Mucosa of stomach (tissue), 1 donor: ENCODE results near the gene C1orf185.
"Not testable (repeated sequence)": the region's sequence is repeated elsewhere in the genome, so short reads cannot be mapped to it uniquely, and the experiment has no call there.

Source experiments
- H3K27me3 ChIP-seq: one replicate; pipeline ENCODE4 v1.7.0; 2013; ENCODE audit warnings: mild to moderate bottlenecking, low read length; ENCODE audit not compliant: control insufficient read depth, insufficient read depth
- H3K36me3 ChIP-seq: one replicate; pipeline ENCODE4 v1.7.0; 2013; ENCODE audit warnings: low read length; ENCODE audit not compliant: control insufficient read depth, insufficient read depth
- H3K4me1 ChIP-seq: one replicate; pipeline ENCODE4 v1.7.0; 2013; ENCODE audit warnings: mild to moderate bottlenecking, low read length; ENCODE audit not compliant: control insufficient read depth, insufficient read depth
- H3K4me3 ChIP-seq: one replicate; pipeline ENCODE4 v1.7.0; 2013; ENCODE audit warnings: low read length
- H3K9ac ChIP-seq: one replicate; pipeline ENCODE4 v1.7.0; 2013; ENCODE audit warnings: mild to moderate bottlenecking, low read length, moderate library complexity
- H3K9me3 ChIP-seq: one replicate; pipeline ENCODE4 v1.7.0; 2013; ENCODE audit warnings: mild to moderate bottlenecking, low read length, moderate library complexity; ENCODE audit not compliant: control insufficient read depth
- donor health status: Pancreatic carcinoma.

The C1orf185 gene

GRCh38 chr1:51154776-51155175 lies 52.7 kb downstream of the C1orf185 start:
- Histone ChIP-seq H3K4me3 (no peak overlapping the region), H3K36me3 (no peaks in the 10 kb centered on the region), H3K27me3 (no peaks in the 10 kb centered on the region), H3K9ac (no peak overlapping the region), H3K9me3 (no peaks in the 10 kb centered on the region), H3K4me1 (no peaks in the 10 kb centered on the region)

GRCh38 chr1:51156752-51157151 lies 54.7 kb downstream of the C1orf185 start:
- no peak overlapping the region for H3K4me3 ChIP-seq
- H3K36me3 ChIP-seq: no peaks in the 10 kb centered on the region
- no peaks in the 10 kb centered on the region for H3K9me3 ChIP-seq
- H3K9ac ChIP-seq: no peak overlapping the region
- no peaks in the 10 kb centered on the region for H3K27me3 ChIP-seq
- no peaks in the 10 kb centered on the region for H3K4me1 ChIP-seq

- no peaks in the 10 kb centered on the region for H3K27me3 ChIP-seq
- no peak overlapping the region for H3K9ac ChIP-seq
- H3K4me1 ChIP-seq: no peaks in the 10 kb centered on the region
- no peaks in the 10 kb centered on the region for H3K9me3 ChIP-seq
- H3K36me3 ChIP-seq: no peaks in the 10 kb centered on the region
- H3K4me3 ChIP-seq: no peak overlapping the region
These were observed 55.4 kb downstream of the C1orf185 start for GRCh38 chr1:51157395-51157794.

- Histone ChIP-seq H3K9ac (no peak overlapping the region), H3K9me3 (no peaks in the 10 kb centered on the region), H3K36me3 (no peaks in the 10 kb centered on the region), H3K4me1 (no peaks in the 10 kb centered on the region), H3K4me3 (no peak overlapping the region), H3K27me3 (no peaks in the 10 kb centered on the region)
These were observed 56.2 kb downstream of the C1orf185 start for GRCh38 chr1:51158263-51158662.

GRCh38 chr1:51162560-51162959 lies 60.5 kb downstream of the C1orf185 start:
- not testable (repeated sequence) for H3K9ac ChIP-seq, H3K36me3 ChIP-seq, H3K9me3 ChIP-seq, H3K4me3 ChIP-seq, H3K27me3 ChIP-seq, H3K4me1 ChIP-seq

GRCh38 chr1:51165540-51165939 lies 63.5 kb downstream of the C1orf185 start:
- Histone ChIP-seq H3K4me1 (no peaks in the 10 kb centered on the region), H3K36me3 (no peaks in the 10 kb centered on the region), H3K9me3 (no peaks in the 10 kb centered on the region), H3K4me3 (no peak overlapping the region), H3K27me3 (no peaks in the 10 kb centered on the region), H3K9ac (no peak overlapping the region)

- H3K4me3 ChIP-seq: no peak overlapping the region
- no peaks in the 10 kb centered on the region for H3K9me3 ChIP-seq
- H3K9ac ChIP-seq: no peak overlapping the region
- no peaks in the 10 kb centered on the region for H3K4me1 ChIP-seq
- H3K36me3 ChIP-seq: no peaks in the 10 kb centered on the region
- H3K27me3 ChIP-seq: no peaks in the 10 kb centered on the region
These were observed 66.3 kb downstream of the C1orf185 start for GRCh38 chr1:51168266-51168845.

GRCh38 chr1:51168936-51169335 lies 66.9 kb downstream of the C1orf185 start:
- no peaks in the 10 kb centered on the region for H3K27me3 ChIP-seq

GRCh38 chr1:51170342-51170741 lies 68.3 kb downstream of the C1orf185 start:
- H3K4me1 ChIP-seq: no peaks in the 10 kb centered on the region
- H3K27me3 ChIP-seq: no peaks in the 10 kb centered on the region
- no peak overlapping the region for H3K9ac ChIP-seq
- H3K9me3 ChIP-seq: no peaks in the 10 kb centered on the region
- no peak overlapping the region for H3K4me3 ChIP-seq
- no peaks in the 10 kb centered on the region for H3K36me3 ChIP-seq

More at GRCh38 chr1:51168936-51169335, 66.9 kb downstream of the C1orf185 start:
- Histone ChIP-seq H3K9ac (no peak overlapping the region), H3K36me3 (no peaks in the 10 kb centered on the region), H3K9me3 (no peaks in the 10 kb centered on the region), H3K4me3 (no peak overlapping the region), H3K4me1 (no peaks in the 10 kb centered on the region)

GRCh38 chr1:51172811-51173210 lies 70.8 kb downstream of the C1orf185 start:
- H3K4me1 ChIP-seq: no peaks in the 10 kb centered on the region
- H3K9me3 ChIP-seq: no peaks in the 10 kb centered on the region
- no peaks in the 10 kb centered on the region for H3K27me3 ChIP-seq
- no peaks in the 10 kb centered on the region for H3K36me3 ChIP-seq
- H3K4me3 ChIP-seq: no peak overlapping the region
- H3K9ac ChIP-seq: no peak overlapping the region

GRCh38 chr1:51175278-51175677 lies 73.2 kb downstream of the C1orf185 start:
- no peaks in the 10 kb centered on the region for H3K9me3 ChIP-seq
- H3K9ac ChIP-seq: no peak overlapping the region
- no peaks in the 10 kb centered on the region for H3K36me3 ChIP-seq
- H3K4me3 ChIP-seq: no peak overlapping the region
- no peaks in the 10 kb centered on the region for H3K4me1 ChIP-seq
- H3K27me3 ChIP-seq: no peaks in the 10 kb centered on the region

GRCh38 chr1:51177988-51178387 lies 76.0 kb downstream of the C1orf185 start:
- not testable (repeated sequence) for H3K9me3 ChIP-seq, H3K27me3 ChIP-seq, H3K4me1 ChIP-seq, H3K4me3 ChIP-seq, H3K36me3 ChIP-seq, H3K9ac ChIP-seq

- Histone ChIP-seq H3K27me3 (no peaks in the 10 kb centered on the region), H3K36me3 (no peaks in the 10 kb centered on the region), H3K9ac (no peak overlapping the region), H3K4me1 (no peaks in the 10 kb centered on the region), H3K9me3 (no peaks in the 10 kb centered on the region), H3K4me3 (no peak overlapping the region)
These were observed 86.2 kb downstream of the C1orf185 start for GRCh38 chr1:51188230-51188629.
